Natural killer cell (primary cell): ENCODE measurements around the gene SOX10. TPM values are rescaled to one million over a fixed set of nuclear protein-coding genes. Genes with fewer than 3 reads are reported as not detected.

Source experiments
- ATAC-seq, 3 donors: fragments of 150-1000 bp in 2 of 3; fragments of 200-7000 bp in 1 of 3; cut with Tn5 transposase; 1 replicate in 1 of 3; 2 replicates in 2 of 3; pipeline ENCODE4 v1.10.0; 2021; ENCODE audit warnings: mild to moderate bottlenecking in 2 of 3, moderate library complexity in 2 of 3
- DNase-seq, 2 donors: peaks; one replicate each; pipeline versions ENCODE4 v3.0.0 to v3.0.0-alpha.2; 2013 to 2021; ENCODE audit warnings: mixed read lengths in 1 of 2
- H3K27ac ChIP-seq: one replicate; pipeline ENCODE4 v1.5.1; 2013; ENCODE audit warnings: mild to moderate bottlenecking, low read length
- H3K27me3 ChIP-seq: one replicate; pipeline ENCODE4 v1.6.1; 2013; ENCODE audit warnings: low read length; ENCODE audit not compliant: control insufficient read depth, insufficient read depth
- H3K36me3 ChIP-seq: one replicate; pipeline ENCODE4 v1.6.1; 2013; ENCODE audit warnings: low read length; ENCODE audit not compliant: control insufficient read depth, insufficient read depth
- H3K4me1 ChIP-seq: one replicate; pipeline ENCODE4 v1.6.1; 2013; ENCODE audit warnings: low read length; ENCODE audit not compliant: control insufficient read depth, insufficient read depth
- H3K4me3 ChIP-seq: one replicate; pipeline ENCODE4 v1.5.1; 2013; ENCODE audit warnings: low read length
- H3K9me3 ChIP-seq: one replicate; pipeline ENCODE4 v1.6.1; 2013; ENCODE audit warnings: low read length; ENCODE audit not compliant: control insufficient read depth, insufficient read depth
- H3K27ac Mint-ChIP-seq, 2 donors: one replicate each; pipeline ENCODE4 v1.8.0; 2022; ENCODE audit warnings: mild to moderate bottlenecking in 2 of 2, mixed read lengths in 2 of 2, moderate library complexity in 1 of 2
- H3K27me3 Mint-ChIP-seq, 2 donors: one replicate each; pipeline ENCODE4 v1.8.0; 2022; ENCODE audit warnings: low read depth in 2 of 2, mixed read lengths in 2 of 2
- H3K36me3 Mint-ChIP-seq: one replicate; pipeline ENCODE4 v1.8.0; 2022; ENCODE audit warnings: mixed read lengths
- H3K4me1 Mint-ChIP-seq, 2 donors: one replicate each; pipeline ENCODE4 v1.8.0; 2022; ENCODE audit warnings: mixed read lengths in 2 of 2
- H3K4me3 Mint-ChIP-seq: one replicate; pipeline ENCODE4 v1.8.0; 2022; ENCODE audit warnings: mild to moderate bottlenecking, moderate library complexity, mixed read lengths
- H3K9me3 Mint-ChIP-seq, 2 donors: one replicate each; pipeline ENCODE4 v1.8.0; 2022; ENCODE audit warnings: mixed read lengths in 2 of 2
- WGBS: methylation state at CpG from one replicate; pipeline ENCODE4 v1.1.7; 2013; ENCODE audit warnings: missing lambda C conversion rate; ENCODE audit not compliant: insufficient coverage; 5-methylcytosine and 5-hydroxymethylcytosine counted together
- intact Hi-C: fragments of 100-400 bp; cut with micrococcal nuclease; formaldehyde crosslinking; loops from one replicate; pipeline ENCODE4 v1.14.2; 2022
- total RNA-seq, 4 donors: library from RNA; stranded (reverse); fragments of 120-200 nt in 1 of 4; gene quantifications; one replicate each; pipeline versions ENCODE4 v1.2.3 to v1.2.4, GENCODE V29; 2013 to 2022
- TF ChIP-seq, protein P1 (sequence below): fragments of 200-600 bp; IDR thresholded peaks from one replicate; pipeline ENCODE4 v1.8.0; 2022; ENCODE audit warnings: antibody characterized with exemption

SOX10 gene
- not detected for total RNA-seq
- total RNA-seq (2013), result not detected

DNA sequence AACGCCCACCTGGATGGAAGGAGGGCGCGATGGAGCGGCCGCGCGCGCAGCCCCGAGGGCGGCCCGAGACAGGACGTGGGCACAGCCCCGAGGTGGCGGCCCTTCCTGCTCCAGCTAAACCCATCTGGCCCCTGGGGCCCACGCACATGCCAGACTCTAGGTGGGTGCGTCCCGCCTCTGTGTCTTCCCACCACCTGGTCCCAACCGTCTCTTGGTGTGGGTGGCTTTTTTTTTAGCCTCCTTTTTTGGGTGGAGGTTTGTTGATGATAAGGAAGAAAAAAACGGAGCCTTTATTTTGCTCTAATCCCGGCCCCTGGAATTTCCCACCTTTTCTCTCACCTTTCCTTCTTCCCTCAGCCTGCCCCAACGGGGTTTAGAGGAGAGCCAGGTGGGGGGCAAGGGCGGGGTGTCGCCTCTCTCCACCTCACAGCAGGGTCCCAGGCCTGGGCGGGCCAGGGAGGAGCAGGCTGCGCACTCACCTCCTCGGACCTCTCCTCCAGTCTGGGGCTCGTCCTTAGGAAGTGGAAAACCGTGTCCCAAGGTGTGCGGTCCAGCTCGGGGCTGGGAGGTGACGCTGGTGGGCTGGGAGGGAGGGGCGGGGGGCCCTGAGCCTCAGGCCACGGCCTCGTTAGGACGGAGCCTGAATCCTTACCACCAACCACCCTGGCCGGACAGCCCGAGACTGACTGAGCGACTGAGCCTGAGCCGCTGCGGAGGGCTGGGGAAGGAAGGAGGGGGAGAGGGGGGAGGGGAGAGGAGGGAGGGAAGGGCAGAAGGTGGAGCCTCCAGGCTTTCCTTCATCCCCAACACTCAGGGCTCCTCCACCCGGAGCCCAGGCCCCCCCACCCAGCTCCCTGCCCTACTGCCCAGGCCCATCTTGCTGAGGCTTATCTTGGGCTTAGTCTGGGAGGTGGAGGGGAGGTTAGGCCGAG lies at the start of gene SOX10:
TSS of gene SOX10 (minus strand) at position 696 of the 932 bp plus-strand sequence. CDS start 771 bp downstream, outside the sequence.
- WGBS, result 81% methylated on average over 28 of the region's 42 CpGs
- H3K27ac Mint-ChIP-seq, result peak within 1 kb of the TSS in 1 of 2 donors; percentile 44
- intact Hi-C loops, result no loop called here

DNA sequence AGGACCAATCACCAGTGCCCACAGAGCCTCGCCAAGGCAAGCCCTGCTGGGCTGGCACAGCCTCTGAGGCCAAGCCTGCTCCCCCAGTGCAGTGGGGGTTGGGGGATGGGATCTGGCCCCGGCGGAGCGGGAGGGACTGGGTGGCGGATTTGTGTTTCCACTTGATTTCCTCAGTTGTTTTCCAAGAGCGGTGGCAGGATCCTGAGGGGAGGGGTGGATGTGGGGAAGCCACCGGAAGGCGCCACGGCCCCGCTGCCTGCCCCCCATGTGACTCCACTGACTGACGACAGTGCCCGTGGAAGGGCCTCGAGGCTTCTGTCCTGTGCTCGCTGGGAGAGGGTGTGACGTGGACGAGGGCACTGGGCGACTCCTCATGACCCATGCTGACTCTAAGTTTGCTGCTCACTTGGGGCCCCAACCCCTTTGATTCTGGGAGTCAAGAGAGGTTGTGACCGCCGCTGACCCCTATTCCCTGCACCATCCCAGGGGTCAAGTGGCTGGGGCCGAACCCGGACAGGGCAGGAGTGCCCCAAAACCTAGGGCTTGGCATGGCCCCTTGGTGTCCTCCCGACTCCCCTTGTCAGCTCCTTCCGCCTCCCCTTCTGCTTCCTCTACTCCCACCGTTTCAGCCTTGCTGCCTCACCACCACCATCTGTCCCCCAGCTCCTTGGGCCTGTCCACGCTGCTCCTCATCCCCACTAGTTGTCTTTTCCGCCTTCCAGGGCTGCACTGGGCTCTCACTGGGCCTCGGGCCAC lies 49.3 kb upstream of the SOX10 start:
- intact Hi-C loops, result no loop called here
- TF ChIP-seq, protein P1, sequence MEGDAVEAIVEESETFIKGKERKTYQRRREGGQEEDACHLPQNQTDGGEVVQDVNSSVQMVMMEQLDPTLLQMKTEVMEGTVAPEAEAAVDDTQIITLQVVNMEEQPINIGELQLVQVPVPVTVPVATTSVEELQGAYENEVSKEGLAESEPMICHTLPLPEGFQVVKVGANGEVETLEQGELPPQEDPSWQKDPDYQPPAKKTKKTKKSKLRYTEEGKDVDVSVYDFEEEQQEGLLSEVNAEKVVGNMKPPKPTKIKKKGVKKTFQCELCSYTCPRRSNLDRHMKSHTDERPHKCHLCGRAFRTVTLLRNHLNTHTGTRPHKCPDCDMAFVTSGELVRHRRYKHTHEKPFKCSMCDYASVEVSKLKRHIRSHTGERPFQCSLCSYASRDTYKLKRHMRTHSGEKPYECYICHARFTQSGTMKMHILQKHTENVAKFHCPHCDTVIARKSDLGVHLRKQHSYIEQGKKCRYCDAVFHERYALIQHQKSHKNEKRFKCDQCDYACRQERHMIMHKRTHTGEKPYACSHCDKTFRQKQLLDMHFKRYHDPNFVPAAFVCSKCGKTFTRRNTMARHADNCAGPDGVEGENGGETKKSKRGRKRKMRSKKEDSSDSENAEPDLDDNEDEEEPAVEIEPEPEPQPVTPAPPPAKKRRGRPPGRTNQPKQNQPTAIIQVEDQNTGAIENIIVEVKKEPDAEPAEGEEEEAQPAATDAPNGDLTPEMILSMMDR, result no peak
- WGBS, result 89% methylated on average over 27 of the region's 27 CpGs
- Mint-ChIP-seq H3K9me3 (no peaks in the 10 kb centered on the region), H3K36me3 (no peaks in the 10 kb centered on the region), H3K4me1 (peaks cover 0 to 14% of the 10 kb centered on the region in 2 donors), H3K27me3 (peaks cover 0 to 2% of the 10 kb centered on the region in 2 donors), H3K27ac (peak overlapping the region in 1 of 2 donors; percentile 51), H3K4me3 (no peak overlapping the region)
- no peak overlapping the region for H3K4me3 ChIP-seq
- no peak for ATAC-seq
- no peak for DNase-seq
- peaks cover 8% of the 10 kb centered on the region for H3K4me1 ChIP-seq
- H3K27me3 ChIP-seq, result no peaks in the 10 kb centered on the region
- no peaks in the 10 kb centered on the region for H3K9me3 ChIP-seq
- H3K27ac ChIP-seq, result no peak overlapping the region
- H3K36me3 ChIP-seq, result no peaks in the 10 kb centered on the region

More for the DNA sequence above, at the start of gene SOX10:
- TF ChIP-seq, protein P1, result no peak
- ATAC-seq, result no peak
- H3K36me3 ChIP-seq, result peaks cover 4% of the 10 kb centered on the region
- no peaks in the 10 kb centered on the region for H3K27me3 ChIP-seq
- Mint-ChIP-seq H3K4me1 (peaks cover 0 to 14% of the 10 kb centered on the region in 2 donors), H3K9me3 (no peaks in the 10 kb centered on the region), H3K4me3 (no peak within 1 kb of the TSS), H3K27me3 (no peaks in the 10 kb centered on the region), H3K36me3 (no peaks in the 10 kb centered on the region)
- H3K27ac ChIP-seq, result no peak within 1 kb of the TSS
- no peaks in the 10 kb centered on the region for H3K4me1 ChIP-seq
- no peak within 1 kb of the TSS for H3K4me3 ChIP-seq
- no peaks in the 10 kb centered on the region for H3K9me3 ChIP-seq
- DNase-seq, result no peak

DNA sequence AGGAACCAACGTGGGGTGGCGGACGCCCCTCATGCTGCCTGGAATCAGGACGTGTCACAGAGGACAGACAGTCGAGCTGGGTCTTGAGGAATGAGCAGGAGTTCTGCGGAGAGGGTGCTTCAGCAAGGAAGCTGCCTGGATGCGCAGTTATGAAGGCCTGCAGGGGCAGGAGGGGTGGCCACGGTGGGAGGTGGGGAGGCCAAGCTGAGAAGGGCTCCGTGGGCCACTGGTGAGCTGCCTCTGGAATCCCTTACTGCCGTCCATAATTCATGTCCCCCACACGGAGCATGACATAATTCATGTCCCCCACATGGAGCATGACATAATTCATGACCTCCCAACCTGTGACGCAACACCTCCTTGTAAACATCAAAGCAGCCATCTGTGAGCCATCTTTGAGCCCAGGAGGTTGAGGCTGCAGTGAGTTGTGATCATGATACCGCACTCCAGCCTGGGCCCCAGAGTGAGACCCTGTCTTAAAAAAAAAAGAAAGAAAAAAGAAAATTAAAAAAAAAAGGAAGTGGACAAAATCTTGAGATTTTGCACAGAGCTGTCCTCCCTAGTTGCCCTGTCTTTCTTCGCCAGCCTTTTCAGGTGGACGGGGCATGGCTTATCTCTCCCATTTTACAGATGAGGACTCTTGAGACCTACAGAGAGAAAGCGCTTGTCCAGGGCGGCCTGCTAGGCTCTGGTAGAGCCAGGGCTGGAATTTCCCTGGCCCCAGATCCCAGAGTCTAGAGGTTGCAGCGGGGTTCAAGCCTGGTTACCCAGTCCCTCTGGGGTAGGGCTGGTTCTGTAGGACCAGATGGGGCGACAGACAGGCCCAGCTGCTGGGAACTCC lies 48.5 kb upstream of the SOX10 start:
- Mint-ChIP-seq H3K27ac (no peak overlapping the region), H3K36me3 (no peaks in the 10 kb centered on the region), H3K9me3 (no peaks in the 10 kb centered on the region), H3K4me1 (peaks cover under 1 to 16% of the 10 kb centered on the region in 2 donors), H3K27me3 (peaks cover 0 to 2% of the 10 kb centered on the region in 2 donors), H3K4me3 (no peak overlapping the region)
- DNase-seq, result no peak
- TF ChIP-seq, protein P1, result no peak
- WGBS, result 82% methylated on average over 19 of the region's 19 CpGs
- no peak for ATAC-seq
- intact Hi-C loops, result no loop called here
- Histone ChIP-seq H3K27me3 (no peaks in the 10 kb centered on the region), H3K36me3 (no peaks in the 10 kb centered on the region), H3K4me3 (no peak overlapping the region), H3K9me3 (no peaks in the 10 kb centered on the region), H3K4me1 (peaks cover 14% of the 10 kb centered on the region), H3K27ac (no peak overlapping the region)
